ENCODE measurements around the gene ITPK1. TPM values are rescaled to one million over a fixed set of nuclear protein-coding genes. Genes with fewer than 3 reads are reported as not detected.
A peak's percentile ranks its signal among the peaks of the same experiment; 100 is the strongest.

ITPK1 gene
- total RNA-seq, 1 donor = 25.0 TPM

DNA sequence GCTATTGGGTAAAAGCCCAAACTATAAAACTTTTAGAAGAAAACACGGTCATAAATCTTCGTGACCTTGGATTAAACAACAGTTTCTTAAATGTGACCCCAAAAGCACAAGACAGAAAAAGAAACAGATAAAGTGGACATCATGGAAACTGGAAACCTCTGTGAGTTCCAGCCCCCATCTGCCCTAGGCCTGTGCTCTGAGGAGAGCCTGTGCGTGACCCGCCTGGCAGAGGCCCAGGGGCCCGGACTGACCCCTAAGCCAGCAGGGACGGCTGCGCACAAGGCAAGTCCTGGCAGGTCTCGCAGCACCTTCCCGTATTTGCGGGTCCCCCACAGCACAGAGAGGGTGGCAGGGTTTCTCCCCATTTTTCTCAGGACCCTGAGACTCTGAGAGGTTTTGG is 116.8 kb downstream of the ITPK1 start:
- H3K79me2 ChIP-seq (ENCODE audit: insufficient read depth, low read length) = no peaks in the 10 kb centered on the region
- DNase-seq (ENCODE audit: insufficient read length, low spot score, missing footprints) = peak; percentile 11
- TF ChIP-seq, protein P1, sequence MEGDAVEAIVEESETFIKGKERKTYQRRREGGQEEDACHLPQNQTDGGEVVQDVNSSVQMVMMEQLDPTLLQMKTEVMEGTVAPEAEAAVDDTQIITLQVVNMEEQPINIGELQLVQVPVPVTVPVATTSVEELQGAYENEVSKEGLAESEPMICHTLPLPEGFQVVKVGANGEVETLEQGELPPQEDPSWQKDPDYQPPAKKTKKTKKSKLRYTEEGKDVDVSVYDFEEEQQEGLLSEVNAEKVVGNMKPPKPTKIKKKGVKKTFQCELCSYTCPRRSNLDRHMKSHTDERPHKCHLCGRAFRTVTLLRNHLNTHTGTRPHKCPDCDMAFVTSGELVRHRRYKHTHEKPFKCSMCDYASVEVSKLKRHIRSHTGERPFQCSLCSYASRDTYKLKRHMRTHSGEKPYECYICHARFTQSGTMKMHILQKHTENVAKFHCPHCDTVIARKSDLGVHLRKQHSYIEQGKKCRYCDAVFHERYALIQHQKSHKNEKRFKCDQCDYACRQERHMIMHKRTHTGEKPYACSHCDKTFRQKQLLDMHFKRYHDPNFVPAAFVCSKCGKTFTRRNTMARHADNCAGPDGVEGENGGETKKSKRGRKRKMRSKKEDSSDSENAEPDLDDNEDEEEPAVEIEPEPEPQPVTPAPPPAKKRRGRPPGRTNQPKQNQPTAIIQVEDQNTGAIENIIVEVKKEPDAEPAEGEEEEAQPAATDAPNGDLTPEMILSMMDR (IDR thresholded peaks at IDR 0.05; ENCODE audit: extremely low read depth, low read depth, low read length) = no peak

GRCh38 chr14:92997343-92998061 is 118.2 kb downstream of the ITPK1 start:
- Histone ChIP-seq H3K27ac (ENCODE audit: low read depth, low read length) (no peak overlapping the region), H3K4me3 (ENCODE audit: insufficient read depth, low read length) (no peak overlapping the region), H3K79me2 (ENCODE audit: insufficient read depth, low read length) (no peaks in the 10 kb centered on the region), H3K9me3 (ENCODE audit: low read depth, low read length) (no peaks in the 10 kb centered on the region), H4K20me1 (ENCODE audit: insufficient read depth, low read length) (peaks cover 9% of the 10 kb centered on the region), H3K4me1 (ENCODE audit: insufficient read depth, low read length) (no peaks in the 10 kb centered on the region), H3K36me3 (ENCODE audit: insufficient read depth, low read length) (no peaks in the 10 kb centered on the region), H3K27me3 (ENCODE audit: insufficient read depth, low read length) (no peaks in the 10 kb centered on the region), H3K4me2 (ENCODE audit: insufficient read depth, low read length) (no peak overlapping the region), H2AFZ (ENCODE audit: low read length) (no peak overlapping the region)
- DNase-seq (ENCODE audit: insufficient read length, low spot score, missing footprints) = peak; percentile 32
- TF ChIP-seq, protein P1 (IDR thresholded peaks at IDR 0.05; ENCODE audit: extremely low read depth, low read depth, low read length) = no peak

More for the DNA sequence above, 116.8 kb downstream of the ITPK1 start:
- Histone ChIP-seq H3K4me2 (ENCODE audit: insufficient read depth, low read length) (no peak overlapping the region), H3K9me3 (ENCODE audit: low read depth, low read length) (no peaks in the 10 kb centered on the region), H2AFZ (ENCODE audit: low read length) (no peak overlapping the region), H3K27ac (ENCODE audit: low read depth, low read length) (no peak overlapping the region), H4K20me1 (ENCODE audit: insufficient read depth, low read length) (peaks cover 9% of the 10 kb centered on the region), H3K4me3 (ENCODE audit: insufficient read depth, low read length) (no peak overlapping the region), H3K4me1 (ENCODE audit: insufficient read depth, low read length) (peaks cover 2% of the 10 kb centered on the region), H3K36me3 (ENCODE audit: insufficient read depth, low read length) (no peaks in the 10 kb centered on the region), H3K27me3 (ENCODE audit: insufficient read depth, low read length) (no peaks in the 10 kb centered on the region)

GRCh38 chr14:92995620-92996019 is 120.1 kb downstream of the ITPK1 start:
- Histone ChIP-seq H4K20me1 (ENCODE audit: insufficient read depth, low read length) (peaks cover 3% of the 10 kb centered on the region), H3K4me1 (ENCODE audit: insufficient read depth, low read length) (no peaks in the 10 kb centered on the region), H3K27ac (ENCODE audit: low read depth, low read length) (no peak overlapping the region), H2AFZ (ENCODE audit: low read length) (no peak overlapping the region), H3K36me3 (ENCODE audit: insufficient read depth, low read length) (no peaks in the 10 kb centered on the region), H3K9me3 (ENCODE audit: low read depth, low read length) (no peaks in the 10 kb centered on the region), H3K4me2 (ENCODE audit: insufficient read depth, low read length) (no peak overlapping the region), H3K4me3 (ENCODE audit: insufficient read depth, low read length) (no peak overlapping the region), H3K79me2 (ENCODE audit: insufficient read depth, low read length) (no peaks in the 10 kb centered on the region), H3K27me3 (ENCODE audit: insufficient read depth, low read length) (no peaks in the 10 kb centered on the region)
- DNase-seq (ENCODE audit: insufficient read length, low spot score, missing footprints) = peak; percentile 18
- TF ChIP-seq, protein P1 (IDR thresholded peaks at IDR 0.05; ENCODE audit: extremely low read depth, low read depth, low read length) = no peak

GRCh38 chr14:92994942-92995341 is 120.8 kb downstream of the ITPK1 start:
- Histone ChIP-seq H3K4me1 (ENCODE audit: insufficient read depth, low read length) (no peaks in the 10 kb centered on the region), H3K27me3 (ENCODE audit: insufficient read depth, low read length) (no peaks in the 10 kb centered on the region), H3K9me3 (ENCODE audit: low read depth, low read length) (no peaks in the 10 kb centered on the region), H3K79me2 (ENCODE audit: insufficient read depth, low read length) (no peaks in the 10 kb centered on the region), H3K4me3 (ENCODE audit: insufficient read depth, low read length) (no peak overlapping the region), H3K4me2 (ENCODE audit: insufficient read depth, low read length) (no peak overlapping the region), H4K20me1 (ENCODE audit: insufficient read depth, low read length) (peaks cover 3% of the 10 kb centered on the region), H2AFZ (ENCODE audit: low read length) (no peak overlapping the region), H3K36me3 (ENCODE audit: insufficient read depth, low read length) (no peaks in the 10 kb centered on the region), H3K27ac (ENCODE audit: low read depth, low read length) (no peak overlapping the region)
- DNase-seq (ENCODE audit: insufficient read length, low spot score, missing footprints) = peak; percentile 65
- TF ChIP-seq, protein P1 (IDR thresholded peaks at IDR 0.05; ENCODE audit: extremely low read depth, low read depth, low read length) = no peak

Data from osteoblast (primary cell).